ENCODE measurements around the gene C16orf95. TPM values are rescaled to one million over a fixed set of nuclear protein-coding genes. Genes with fewer than 3 reads are reported as not detected.

The C16orf95 gene
- total RNA-seq, 2 donors from 2014 or later = 2.7 TPM; not detected in 1

GRCh38 chr16:87321336-87322107, 4.3 kb upstream of the C16orf95 start:
- ATAC-seq (ENCODE audit: insufficient number of reproducible peaks, low FRiP score, low read depth) (no peak), DNase-seq (ENCODE audit: low spot score) (no peak)
- Histone ChIP-seq H3K9me3 (no peaks in the 10 kb centered on the region), H3K27me3 (replicated peaks; ENCODE audit: insufficient read depth) (no peaks in the 10 kb centered on the region), H3K27ac (no peak overlapping the region), H3K36me3 (no peaks in the 10 kb centered on the region), H3K4me3 (no peak overlapping the region), H3K4me1 (ENCODE audit: control insufficient read depth in 1 of 2, low read depth in 2 of 2) (peaks cover 6 to 17% of the 10 kb centered on the region in 2 donors)
- TF ChIP-seq CTCF (IDR thresholded peaks at IDR 0.05) = no peak

DNA sequence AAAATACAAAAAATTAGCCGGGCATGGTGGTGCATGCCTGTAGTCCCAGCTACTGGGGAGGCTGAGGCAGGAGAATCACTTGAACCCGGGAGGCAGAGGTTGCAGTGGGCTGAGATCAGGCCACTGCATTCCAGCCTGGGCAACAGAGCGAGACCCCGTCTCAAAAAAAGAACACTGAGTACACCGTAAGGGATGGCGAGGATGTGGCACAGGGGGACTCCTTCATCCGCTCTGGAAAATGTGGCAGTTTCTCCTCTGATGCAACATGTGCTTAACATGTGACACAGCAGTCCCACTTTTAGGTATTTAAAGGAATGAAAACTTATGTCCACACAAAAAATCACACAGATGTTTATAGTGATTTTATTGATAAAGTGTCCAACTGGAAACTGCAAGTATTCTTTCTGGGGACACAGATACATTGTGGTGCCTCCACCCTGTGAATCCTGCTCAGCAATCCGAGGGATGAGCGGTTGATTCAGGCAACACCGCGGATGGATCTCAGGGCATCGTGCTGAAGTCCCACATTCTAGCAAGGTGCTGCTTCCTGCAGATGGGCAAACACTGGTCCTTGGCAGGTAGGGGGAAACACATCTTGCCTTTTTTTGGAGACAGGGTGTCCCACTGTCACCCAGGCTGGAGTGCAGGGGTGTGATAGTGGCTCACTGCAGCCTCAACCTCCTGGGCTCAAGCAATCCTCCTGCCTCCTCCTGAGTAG, 3.5 kb upstream of the C16orf95 start:
- ATAC-seq (ENCODE audit: insufficient number of reproducible peaks, low FRiP score, low read depth) (no peak), DNase-seq (ENCODE audit: low spot score) (no peak)
- Histone ChIP-seq H3K36me3 (no peaks in the 10 kb centered on the region), H3K27me3 (replicated peaks; ENCODE audit: insufficient read depth) (no peaks in the 10 kb centered on the region), H3K4me1 (ENCODE audit: control insufficient read depth in 1 of 2, low read depth in 2 of 2) (peaks cover 6 to 17% of the 10 kb centered on the region in 2 donors), H3K9me3 (no peaks in the 10 kb centered on the region), H3K4me3 (no peak overlapping the region), H3K27ac (no peak overlapping the region)
- TF ChIP-seq CTCF (IDR thresholded peaks at IDR 0.05) = no peak

- ATAC-seq (ENCODE audit: insufficient number of reproducible peaks, low FRiP score, low read depth) = no peak
- no peaks in the 10 kb centered on the region for H3K9me3 ChIP-seq
- H3K27ac ChIP-seq = no peak overlapping the region
- TF ChIP-seq CTCF (IDR thresholded peaks at IDR 0.05) = no peak
- H3K4me1 ChIP-seq (ENCODE audit: control insufficient read depth in 1 of 2, low read depth in 2 of 2) = peaks cover 6 to 16% of the 10 kb centered on the region in 2 donors
- no peaks in the 10 kb centered on the region for H3K36me3 ChIP-seq
- H3K27me3 ChIP-seq (replicated peaks; ENCODE audit: insufficient read depth) = no peaks in the 10 kb centered on the region
- H3K4me3 ChIP-seq = no peak overlapping the region
- DNase-seq (ENCODE audit: low spot score) = no peak
Observed at GRCh38 chr16:87319997-87320491, 2.9 kb upstream of the C16orf95 start.

- Histone ChIP-seq H3K4me1 (ENCODE audit: control insufficient read depth in 1 of 2, low read depth in 2 of 2) (peaks cover 6 to 12% of the 10 kb centered on the region in 2 donors), H3K4me3 (no peak overlapping the region), H3K27ac (no peak overlapping the region), H3K9me3 (no peaks in the 10 kb centered on the region), H3K36me3 (no peaks in the 10 kb centered on the region), H3K27me3 (replicated peaks; ENCODE audit: insufficient read depth) (no peaks in the 10 kb centered on the region)
- ATAC-seq (ENCODE audit: insufficient number of reproducible peaks, low FRiP score, low read depth) = no peak
- no peak for TF ChIP-seq CTCF (IDR thresholded peaks at IDR 0.05)
- no peak for DNase-seq (ENCODE audit: low spot score)
Observed at GRCh38 chr16:87319011-87319410, 1.8 kb upstream of the C16orf95 start.
